GM21360 (cell line): ENCODE results near the gene PCDHGA10.
A peak's percentile ranks its signal among the peaks of the same experiment; 100 is the strongest.
"Not testable (repeated sequence)": the region's sequence is repeated elsewhere in the genome, so short reads cannot be mapped to it uniquely, and the experiment has no call there.

Experiments used
- ATAC-seq: cut with Tn5 transposase; IDR thresholded peaks from one replicate; pipeline ENCODE4 v1.9.1; 2021; ENCODE audit warnings: mild to moderate bottlenecking, moderate library complexity; ENCODE audit not compliant: unreplicated experiment

PCDHGA10 gene

DNA sequence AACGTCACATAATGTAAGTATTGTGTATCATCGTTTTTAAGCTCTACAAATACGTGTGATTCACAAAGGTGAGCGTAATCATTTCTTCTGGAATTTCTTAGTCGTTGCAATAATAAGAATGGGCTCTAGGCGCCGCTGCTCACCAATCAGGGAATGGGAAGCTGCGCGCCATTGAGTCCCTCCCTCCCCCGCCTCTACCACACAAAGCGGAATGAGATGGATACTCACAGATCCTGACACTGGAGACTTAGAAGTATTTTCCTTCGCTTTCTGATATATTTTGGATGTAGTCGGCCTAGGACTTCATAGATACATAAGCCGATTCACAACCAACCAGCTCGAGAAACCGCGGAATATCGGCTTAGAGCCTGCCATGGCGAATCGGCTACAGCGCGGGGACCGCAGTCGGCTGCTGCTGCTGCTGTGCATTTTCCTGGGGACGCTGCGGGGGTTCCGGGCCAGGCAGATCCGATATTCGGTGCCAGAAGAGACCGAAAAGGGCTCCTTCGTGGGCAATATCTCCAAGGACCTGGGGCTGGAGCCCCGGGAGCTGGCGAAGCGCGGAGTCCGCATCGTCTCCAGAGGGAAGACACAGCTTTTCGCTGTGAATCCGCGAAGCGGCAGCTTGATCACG, 8.2 kb downstream of the PCDHGA10 start, which contains the start of gene PCDHGA11:
TSS of gene PCDHGA11 (plus strand) at position 197 of the 634 bp plus-strand sequence. CDS start at position 374, 177 bp downstream.
- ATAC-seq = peak; percentile 59

DNA sequence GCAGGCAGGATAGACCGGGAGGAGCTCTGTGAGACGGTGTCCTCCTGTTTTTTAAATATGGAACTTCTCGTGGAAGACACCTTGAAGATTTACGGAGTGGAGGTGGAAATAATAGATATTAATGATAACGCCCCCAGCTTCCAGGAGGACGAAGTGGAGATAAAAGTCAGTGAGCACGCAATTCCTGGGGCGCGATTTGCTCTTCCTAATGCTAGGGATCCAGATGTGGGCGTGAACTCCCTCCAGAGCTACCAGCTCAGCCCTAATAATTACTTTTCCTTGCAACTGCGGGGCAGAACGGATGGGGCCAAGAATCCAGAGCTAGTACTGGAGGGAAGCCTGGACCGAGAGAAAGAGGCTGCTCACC, 8.7 kb downstream of the PCDHGA10 start:
- ATAC-seq = no peak

DNA sequence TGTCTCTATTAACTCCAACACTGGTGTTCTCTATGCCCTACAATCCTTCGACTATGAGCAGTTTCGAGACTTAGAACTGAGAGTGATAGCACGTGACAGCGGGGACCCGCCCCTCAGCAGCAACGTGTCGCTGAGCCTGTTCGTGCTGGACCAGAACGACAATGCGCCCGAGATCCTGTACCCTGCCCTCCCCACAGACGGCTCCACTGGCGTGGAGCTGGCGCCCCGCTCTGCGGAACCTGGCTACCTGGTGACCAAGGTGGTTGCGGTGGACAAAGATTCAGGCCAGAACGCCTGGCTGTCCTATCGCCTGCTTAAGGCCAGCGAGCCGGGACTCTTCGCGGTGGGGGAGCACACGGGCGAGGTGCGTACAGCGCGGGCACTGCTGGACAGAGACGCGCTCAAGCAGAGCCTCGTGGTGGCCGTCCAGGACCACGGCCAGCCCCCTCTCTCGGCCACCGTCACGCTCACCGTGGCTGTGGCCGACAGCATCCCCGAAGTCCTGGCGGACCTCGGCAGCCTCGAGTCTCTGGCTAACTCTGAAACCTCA, 10.0 kb downstream of the PCDHGA10 start:
- ATAC-seq = no peak

DNA sequence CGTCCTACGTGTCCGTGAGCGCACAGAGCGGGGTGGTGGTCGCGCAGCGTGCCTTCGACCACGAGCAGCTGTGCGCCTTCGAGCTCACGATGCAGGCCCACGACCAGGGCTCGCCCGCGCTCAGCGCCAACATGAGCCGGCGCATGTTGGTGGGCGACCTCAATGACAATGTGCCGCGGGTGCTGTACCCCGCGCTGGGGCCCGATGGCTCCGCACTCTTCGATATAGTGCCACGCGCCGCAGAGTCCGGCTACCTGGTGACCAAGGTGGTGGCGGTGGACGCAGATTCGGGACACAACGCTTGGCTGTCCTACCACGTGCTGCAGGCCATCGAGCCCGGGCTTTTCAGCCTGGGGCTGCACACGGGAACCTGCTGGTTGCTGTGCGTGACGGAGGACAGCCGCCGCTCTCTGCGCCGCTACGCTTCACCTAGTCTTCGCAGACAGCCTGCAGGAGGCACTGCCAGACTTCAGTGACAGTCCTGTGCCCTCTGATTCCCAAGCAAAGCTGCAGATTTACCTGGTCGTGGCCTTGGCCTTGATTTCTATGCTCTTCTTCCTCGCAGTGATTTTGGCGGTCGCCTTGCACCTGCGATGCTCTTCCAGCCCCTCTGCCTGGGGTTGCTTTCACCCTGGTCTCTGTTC, 15.1 kb downstream of the PCDHGA10 start:
- no peak for ATAC-seq

DNA sequence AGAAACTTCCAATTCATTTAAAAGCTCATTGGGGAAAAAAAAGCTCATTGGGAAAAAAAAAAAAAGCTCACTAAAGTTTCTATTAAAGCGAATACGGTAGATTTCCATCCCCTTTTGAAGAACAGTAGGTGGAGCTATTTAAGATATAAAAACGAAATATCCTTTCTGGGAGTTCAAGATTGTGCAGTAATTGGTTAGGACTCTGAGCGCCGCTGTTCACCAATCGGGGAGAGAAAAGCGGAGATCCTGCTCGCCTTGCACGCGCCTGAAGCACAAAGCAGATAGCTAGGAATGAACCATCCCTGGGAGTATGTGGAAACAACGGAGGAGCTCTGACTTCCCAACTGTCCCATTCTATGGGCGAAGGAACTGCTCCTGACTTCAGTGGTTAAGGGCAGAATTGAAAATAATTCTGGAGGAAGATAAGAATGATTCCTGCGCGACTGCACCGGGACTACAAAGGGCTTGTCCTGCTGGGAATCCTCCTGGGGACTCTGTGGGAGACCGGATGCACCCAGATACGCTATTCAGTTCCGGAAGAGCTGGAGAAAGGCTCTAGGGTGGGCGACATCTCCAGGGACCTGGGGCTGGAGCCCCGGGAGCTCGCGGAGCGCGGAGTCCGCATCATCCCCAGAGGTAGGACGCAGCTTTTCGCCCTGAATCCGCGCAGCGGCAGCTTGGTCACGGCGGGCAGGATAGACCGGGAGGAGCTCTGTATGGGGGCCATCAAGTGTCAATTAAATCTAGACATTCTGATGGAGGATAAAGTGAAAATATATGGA, 17.7 kb downstream of the PCDHGA10 start, which contains the start of gene PCDHGA12:
TSS of gene PCDHGA12 (plus strand) at position 176 of the 782 bp plus-strand sequence. CDS start at position 429, 253 bp downstream.
- ATAC-seq = peak; percentile 93

DNA sequence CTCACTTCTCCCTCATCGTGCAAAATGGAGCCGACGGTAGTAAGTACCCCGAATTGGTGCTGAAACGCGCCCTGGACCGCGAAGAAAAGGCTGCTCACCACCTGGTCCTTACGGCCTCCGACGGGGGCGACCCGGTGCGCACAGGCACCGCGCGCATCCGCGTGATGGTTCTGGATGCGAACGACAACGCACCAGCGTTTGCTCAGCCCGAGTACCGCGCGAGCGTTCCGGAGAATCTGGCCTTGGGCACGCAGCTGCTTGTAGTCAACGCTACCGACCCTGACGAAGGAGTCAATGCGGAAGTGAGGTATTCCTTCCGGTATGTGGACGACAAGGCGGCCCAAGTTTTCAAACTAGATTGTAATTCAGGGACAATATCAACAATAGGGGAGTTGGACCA, 18.5 kb downstream of the PCDHGA10 start:
- peak; percentile 47 for ATAC-seq

DNA sequence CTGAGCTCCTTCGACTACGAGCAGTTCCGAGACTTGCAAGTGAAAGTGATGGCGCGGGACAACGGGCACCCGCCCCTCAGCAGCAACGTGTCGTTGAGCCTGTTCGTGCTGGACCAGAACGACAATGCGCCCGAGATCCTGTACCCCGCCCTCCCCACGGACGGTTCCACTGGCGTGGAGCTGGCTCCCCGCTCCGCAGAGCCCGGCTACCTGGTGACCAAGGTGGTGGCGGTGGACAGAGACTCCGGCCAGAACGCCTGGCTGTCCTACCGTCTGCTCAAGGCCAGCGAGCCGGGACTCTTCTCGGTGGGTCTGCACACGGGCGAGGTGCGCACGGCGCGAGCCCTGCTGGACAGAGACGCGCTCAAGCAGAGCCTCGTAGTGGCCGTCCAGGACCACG, 19.5 kb downstream of the PCDHGA10 start:
- not testable (repeated sequence) for ATAC-seq

DNA sequence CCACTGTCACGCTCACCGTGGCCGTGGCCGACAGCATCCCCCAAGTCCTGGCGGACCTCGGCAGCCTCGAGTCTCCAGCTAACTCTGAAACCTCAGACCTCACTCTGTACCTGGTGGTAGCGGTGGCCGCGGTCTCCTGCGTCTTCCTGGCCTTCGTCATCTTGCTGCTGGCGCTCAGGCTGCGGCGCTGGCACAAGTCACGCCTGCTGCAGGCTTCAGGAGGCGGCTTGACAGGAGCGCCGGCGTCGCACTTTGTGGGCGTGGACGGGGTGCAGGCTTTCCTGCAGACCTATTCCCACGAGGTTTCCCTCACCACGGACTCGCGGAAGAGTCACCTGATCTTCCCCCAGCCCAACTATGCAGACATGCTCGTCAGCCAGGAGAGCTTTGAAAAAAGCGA, 19.9 kb downstream of the PCDHGA10 start:
- ATAC-seq = not testable (repeated sequence)

DNA sequence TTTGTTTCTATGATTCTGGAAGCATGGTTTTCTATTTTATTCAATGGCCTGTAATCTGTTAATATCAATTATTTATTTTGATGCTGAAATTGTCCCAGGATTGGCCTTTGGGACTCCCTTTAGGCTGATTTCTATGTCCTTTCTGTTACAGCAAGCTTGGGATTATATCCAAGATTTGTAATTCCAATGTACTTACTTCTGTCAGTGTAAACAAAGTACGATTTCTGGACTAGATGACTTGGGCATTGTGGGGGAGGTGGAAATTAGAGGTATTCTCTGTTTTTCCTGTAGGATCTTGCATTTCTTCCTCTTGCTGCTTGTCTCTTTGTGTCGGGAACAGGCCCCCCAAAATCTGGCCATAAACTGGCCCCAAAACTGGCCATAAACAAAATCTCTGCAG, 21.2 kb downstream of the PCDHGA10 start:
- ATAC-seq = no peak

DNA sequence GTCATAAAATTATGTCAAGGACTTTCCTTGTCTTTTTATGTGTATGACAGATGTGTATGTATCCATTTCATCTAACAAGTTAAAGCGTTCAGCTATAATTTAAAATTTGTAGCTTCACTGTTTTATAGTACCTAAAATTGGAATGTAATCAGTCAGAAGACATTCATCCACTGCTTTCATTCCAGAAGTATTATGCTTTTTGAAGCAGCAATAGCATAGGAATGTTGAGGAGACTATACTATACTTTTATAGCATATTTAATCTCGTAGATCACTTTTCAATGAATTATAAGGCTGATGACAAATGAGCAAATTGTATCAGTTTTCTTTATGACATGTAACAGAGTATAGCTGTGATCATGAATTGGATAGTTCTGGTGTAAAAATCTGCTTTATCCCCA, 24.4 kb downstream of the PCDHGA10 start:
- no peak for ATAC-seq

DNA sequence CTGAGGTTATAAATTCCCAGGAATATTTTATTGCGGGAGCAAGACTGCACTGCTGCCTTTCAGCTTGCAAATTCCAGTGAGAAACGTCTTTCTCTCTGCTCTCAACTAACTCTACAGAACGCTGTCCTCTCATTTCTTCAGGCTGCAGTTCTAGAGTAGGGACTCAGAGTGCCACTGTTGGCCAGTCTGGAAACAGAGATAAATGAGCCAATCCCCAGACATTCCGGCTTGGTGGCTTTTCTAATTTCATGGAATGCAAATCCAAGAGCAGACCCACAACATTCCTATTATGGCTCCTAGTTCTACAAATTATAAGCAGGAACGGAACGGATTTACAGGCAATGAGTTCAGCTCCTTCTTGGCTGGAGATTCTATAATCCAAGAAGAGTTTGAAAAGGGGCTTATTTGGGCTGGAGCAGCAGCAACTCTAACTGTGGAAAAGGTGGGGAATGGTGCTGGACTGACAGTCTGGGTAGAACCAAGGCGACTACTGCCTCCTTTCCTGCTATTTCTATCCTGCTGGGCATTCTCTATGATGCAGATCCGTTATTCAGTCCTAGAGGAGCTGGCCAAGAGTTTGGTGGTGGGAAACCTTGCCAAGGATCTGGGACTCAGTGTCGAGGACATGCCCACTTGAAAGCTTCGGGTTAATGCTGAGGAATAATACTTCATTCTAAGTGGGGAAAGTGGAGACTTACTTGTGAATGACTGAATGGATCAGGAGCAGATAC, 26.8 kb downstream of the PCDHGA10 start:
- no peak for ATAC-seq

DNA sequence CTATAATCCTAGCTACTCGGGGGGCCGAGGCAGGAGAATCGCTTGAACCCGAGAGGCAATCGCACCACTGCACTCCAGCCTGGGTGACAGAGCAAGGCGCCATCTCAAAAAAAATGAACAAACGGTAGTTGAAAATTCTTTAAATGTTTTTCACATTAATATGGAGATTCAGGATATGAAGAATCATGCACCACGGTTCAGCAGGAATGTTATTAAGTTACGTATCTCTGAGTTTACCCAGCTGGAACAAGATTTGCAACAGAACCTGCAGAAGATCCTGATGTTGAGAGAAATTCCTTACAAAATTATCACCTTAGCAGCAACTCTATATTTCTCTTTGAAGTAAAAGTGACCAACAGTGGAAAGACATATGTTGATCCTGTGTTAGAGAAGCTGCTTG, 27.6 kb downstream of the PCDHGA10 start:
- no peak for ATAC-seq

DNA sequence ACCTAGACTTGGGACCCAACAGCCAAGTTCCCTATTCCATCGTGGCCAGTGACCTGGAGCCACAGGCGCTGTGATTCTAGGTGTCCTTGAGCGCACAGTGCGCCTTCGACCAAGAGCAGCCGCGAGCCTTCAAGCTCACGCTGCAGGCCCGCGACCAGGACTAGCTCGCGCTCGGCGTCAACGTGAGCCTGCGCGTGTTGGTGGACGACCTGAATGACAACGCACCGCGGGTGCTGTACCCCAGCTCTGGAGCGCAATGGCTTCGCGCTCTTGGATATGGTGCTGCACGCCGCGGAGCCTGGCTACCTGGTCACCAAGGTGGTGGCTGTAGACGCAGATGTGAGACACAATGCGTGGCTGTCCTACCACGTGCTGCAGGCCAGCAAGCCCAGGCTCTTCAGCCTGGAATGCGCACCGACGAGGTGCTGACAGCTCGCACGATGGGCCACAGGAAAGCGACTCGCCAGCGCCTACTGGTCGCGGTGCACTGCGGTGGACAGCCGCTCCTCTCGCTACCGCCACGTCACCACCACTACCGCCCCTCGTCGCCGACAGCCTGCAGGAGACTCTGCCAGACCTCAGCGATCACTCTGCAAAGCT, 28.9 kb downstream of the PCDHGA10 start:
- no peak for ATAC-seq

DNA sequence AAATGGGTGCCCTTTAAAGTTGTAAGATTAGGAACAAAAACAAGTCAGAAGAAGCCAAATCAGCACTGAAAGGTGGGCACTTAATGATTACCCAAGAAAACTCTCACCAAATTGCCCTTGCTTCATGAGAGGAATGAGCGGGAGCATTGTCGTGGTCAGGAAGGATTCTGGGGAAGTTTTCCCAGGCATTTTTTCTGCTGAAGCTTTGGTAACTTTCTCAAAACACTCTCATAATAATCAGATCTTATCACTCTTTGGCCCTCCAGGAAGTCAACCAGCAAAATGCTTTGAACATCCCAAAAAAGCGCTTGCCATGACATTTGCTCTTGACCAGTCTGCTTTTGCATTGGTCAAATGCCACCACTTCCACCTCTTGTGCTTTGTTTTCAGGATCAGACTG, 52.6 kb downstream of the PCDHGA10 start:
- no peak for ATAC-seq
